AG04449 (cell line): ENCODE measurements around the gene IKZF1.

Experiments
- CTCF ChIA-PET: fragments of 350-600 bp; formaldehyde crosslinking; extraction: SDS; loops from one replicate; lab custom pipeline; 2021; ENCODE audit warnings: antibody characterized with exemption; lab: Yijun Ruan, JAX
- POLR2A ChIA-PET: fragments of 400-600, 350-600 bp; formaldehyde crosslinking; extraction: SDS; loops from one replicate; lab custom pipeline; 2020; ENCODE audit warnings: antibody characterized with exemption, inconsistent platforms; lab: Yijun Ruan, JAX
- DNase-seq: peaks from one replicate; pipeline ENCODE4 v3.0.0-alpha.2; 2010; ENCODE audit warnings: low read depth, low spot score
- H3K4me3 ChIP-seq: 2 replicates; pipeline ENCODE4 v1.5.1; 2011; ENCODE audit warnings: low read depth, mild to moderate bottlenecking, control low read depth, low read length
- TF ChIP-seq, protein P1 (sequence below): IDR thresholded peaks from one replicate; pipeline ENCODE4 v1.5.1; 2011; ENCODE audit warnings: mild to moderate bottlenecking, moderate library complexity, low read length, control low read depth, inconsistent platforms; ENCODE audit not compliant: insufficient read depth; ENCODE audit errors: missing control alignments

Gene IKZF1

DNA sequence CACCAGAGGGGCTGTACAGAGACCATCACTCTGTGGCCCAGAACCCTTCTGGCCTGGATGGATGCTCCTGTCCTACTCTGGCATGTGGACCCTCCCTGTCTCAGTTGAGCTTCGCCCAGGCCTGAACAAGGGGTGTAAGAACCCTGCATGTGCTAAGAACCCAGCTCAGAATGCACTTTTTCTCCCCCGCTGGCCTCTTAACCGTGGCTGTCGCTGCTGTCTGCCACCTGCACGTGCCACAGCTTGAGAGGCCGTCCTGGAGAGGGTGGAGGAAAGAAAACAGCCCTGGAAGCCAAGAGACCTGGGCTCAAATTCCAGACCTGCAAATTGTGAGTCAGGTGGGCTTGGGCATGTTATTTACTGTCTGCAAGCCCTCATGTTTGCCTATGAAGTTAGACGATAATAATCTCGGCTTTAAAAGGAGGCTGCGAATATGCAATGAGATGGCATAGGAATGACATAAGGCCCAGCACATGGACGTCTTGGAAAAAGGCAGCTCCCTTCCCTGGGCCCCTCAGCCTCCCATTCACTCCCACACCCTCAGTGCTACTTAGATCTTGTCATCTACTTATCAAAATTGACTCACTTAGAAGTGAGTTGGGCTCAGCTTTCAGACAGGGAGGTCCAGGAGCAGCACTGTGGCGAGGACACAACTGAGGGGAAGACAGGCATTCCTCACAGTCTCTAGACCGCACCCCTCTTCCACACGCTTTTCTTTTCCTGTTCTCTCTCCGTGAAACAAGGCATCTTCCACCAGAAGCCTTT lies 114.2 kb downstream of the IKZF1 start:
- TF ChIP-seq, protein P1, sequence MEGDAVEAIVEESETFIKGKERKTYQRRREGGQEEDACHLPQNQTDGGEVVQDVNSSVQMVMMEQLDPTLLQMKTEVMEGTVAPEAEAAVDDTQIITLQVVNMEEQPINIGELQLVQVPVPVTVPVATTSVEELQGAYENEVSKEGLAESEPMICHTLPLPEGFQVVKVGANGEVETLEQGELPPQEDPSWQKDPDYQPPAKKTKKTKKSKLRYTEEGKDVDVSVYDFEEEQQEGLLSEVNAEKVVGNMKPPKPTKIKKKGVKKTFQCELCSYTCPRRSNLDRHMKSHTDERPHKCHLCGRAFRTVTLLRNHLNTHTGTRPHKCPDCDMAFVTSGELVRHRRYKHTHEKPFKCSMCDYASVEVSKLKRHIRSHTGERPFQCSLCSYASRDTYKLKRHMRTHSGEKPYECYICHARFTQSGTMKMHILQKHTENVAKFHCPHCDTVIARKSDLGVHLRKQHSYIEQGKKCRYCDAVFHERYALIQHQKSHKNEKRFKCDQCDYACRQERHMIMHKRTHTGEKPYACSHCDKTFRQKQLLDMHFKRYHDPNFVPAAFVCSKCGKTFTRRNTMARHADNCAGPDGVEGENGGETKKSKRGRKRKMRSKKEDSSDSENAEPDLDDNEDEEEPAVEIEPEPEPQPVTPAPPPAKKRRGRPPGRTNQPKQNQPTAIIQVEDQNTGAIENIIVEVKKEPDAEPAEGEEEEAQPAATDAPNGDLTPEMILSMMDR = no peak
- ChIA-PET POLR2A (no interaction called here), CTCF (interaction anchor here (0.6 to 6.2 kb wide), 19 partner anchors 9 to 742 kb away, joined by 3 to 34 read pairs (median 5); partner anchors contain the start of gene ZPBP)
- no peak for DNase-seq
- no peak overlapping the region for H3K4me3 ChIP-seq

DNA sequence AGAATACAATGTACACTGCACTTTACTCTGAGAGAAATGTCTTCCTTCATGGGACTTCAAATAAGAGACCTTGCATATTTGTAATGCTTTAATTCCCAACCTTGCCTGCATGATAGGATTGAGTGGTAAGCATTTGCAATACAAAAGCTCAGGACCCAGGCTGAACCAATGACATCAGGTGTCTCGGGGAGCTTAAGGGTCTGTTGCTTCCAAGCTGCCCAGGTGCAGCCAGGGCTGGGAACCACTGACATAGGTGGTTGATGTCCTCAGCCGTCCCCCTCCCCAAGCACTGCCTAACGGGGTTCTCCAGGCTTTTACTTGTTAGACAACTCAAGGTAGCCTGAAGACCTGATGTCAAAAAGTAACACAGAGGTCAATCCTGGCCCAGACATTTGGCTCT lies 116.5 kb downstream of the IKZF1 start:
- ChIA-PET POLR2A (interaction anchor here (0.6 kb wide), 1 partner anchor 14 kb away, joined by 3 read pairs; no protein-coding TSS in a partner anchor), CTCF (interaction anchor here (2.3 to 6.2 kb wide), 2 partner anchors 17 to 277 kb away, joined by 10 to 32 read pairs; no protein-coding TSS in a partner anchor)
- no peak overlapping the region for H3K4me3 ChIP-seq
- TF ChIP-seq, protein P1 = no peak
- DNase-seq = no peak

DNA sequence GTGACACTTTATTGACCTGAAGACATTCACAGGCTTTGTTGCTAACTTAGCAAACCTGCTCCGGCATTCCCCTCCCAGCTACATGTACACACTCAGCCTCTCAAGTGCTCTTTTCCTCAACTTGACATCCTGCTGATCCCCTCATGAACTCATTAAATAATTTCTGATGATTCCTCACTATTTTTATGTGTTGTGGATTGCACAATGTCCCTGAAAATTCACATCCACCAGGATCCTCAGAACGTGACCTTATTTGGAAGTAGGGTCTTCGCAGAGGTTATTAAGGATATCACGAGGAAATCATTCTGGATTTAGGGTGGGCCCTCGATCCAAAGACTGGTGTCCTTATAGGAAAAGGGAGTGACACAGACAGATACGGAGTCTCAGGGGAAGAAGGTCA lies 118.3 kb downstream of the IKZF1 start:
- CTCF ChIA-PET = interaction anchor here (1.4 to 2.7 kb wide), 2 partner anchors 10 to 739 kb away, joined by 3 to 8 read pairs; no protein-coding TSS in a partner anchor
- H3K4me3 ChIP-seq = no peak overlapping the region
- DNase-seq = no peak
- TF ChIP-seq, protein P1 = no peak
- POLR2A ChIA-PET = no interaction called here

DNA sequence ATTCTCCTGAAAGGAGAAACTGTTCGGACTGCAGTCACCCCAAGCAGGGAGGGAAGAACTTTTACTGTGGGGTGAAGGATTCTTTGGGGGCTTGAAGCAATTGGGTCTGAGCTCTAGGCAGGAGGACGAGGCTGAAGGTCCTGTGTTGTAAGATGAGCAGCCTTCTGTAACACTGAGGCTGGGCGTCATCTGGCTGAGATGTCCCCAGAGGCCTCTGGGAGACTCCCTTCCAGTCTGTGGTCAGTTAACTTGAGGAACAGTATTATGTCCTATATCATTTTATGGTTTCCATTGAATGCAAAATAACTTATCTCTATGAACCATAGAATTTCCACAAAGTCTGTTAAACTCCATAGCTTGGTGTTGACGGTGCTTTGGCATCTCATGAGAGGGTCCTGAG lies 119.3 kb downstream of the IKZF1 start:
- no peak for DNase-seq
- ChIA-PET POLR2A (no interaction called here), CTCF (interaction anchor here (1.6 to 2.8 kb wide), 3 partner anchors 9 to 737 kb away, joined by 4 to 8 read pairs (median 5); no protein-coding TSS in a partner anchor)
- no peak overlapping the region for H3K4me3 ChIP-seq
- TF ChIP-seq, protein P1 = no peak

DNA sequence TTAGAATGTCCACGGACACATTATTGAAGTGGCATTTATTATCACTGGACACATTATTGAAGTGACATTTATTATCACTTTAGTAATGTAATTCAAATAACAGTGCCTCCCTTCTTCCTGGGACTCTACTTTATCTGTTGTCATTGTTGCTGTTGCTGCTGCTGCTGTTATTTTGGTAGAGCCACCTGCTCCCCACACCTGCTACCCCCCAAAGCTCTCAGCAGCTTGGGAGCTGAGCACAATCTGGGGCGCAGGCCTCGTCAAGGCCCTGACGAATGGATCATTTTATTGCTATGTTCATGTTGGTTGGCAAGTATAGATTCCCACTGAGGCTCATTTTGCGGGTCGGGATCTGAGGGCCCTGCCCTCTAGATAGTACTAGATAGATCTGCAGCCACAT lies 120.8 kb downstream of the IKZF1 start:
- H3K4me3 ChIP-seq = no peak overlapping the region
- CTCF ChIA-PET = interaction anchor here (1.6 to 2.8 kb wide), 2 partner anchors 11 to 736 kb away, joined by 4 to 5 read pairs; no protein-coding TSS in a partner anchor
- TF ChIP-seq, protein P1 = no peak
- no peak for DNase-seq
- POLR2A ChIA-PET = no interaction called here
